Neural cell (in vitro differentiated cells): ENCODE measurements around the gene ZNF438. TPM values are rescaled to one million over a fixed set of nuclear protein-coding genes. Genes with fewer than 3 reads are reported as not detected.

ENCODE experiments used
- H2AFZ ChIP-seq: fragments of 200-600, 300-800 bp; sonication (generic), shearing (Covaris generic); 2 replicates; pipeline ENCODE4 v1.6.0; 2014; ENCODE audit warnings: low read depth, mild to moderate bottlenecking, antibody characterized with exemption, low read length, moderate library complexity
- H3F3A ChIP-seq: fragments of 200-600 bp; shearing (Covaris generic); 2 replicates; pipeline ENCODE4 v1.6.1; 2016; ENCODE audit warnings: mild to moderate bottlenecking, moderate library complexity, mixed read lengths, antibody characterized with exemption, low read length; ENCODE audit not compliant: insufficient read depth, poor library complexity, severe bottlenecking
- H3K27ac ChIP-seq: fragments of 200-600, 300-800 bp; sonication (generic), shearing (Covaris generic); 2 replicates; pipeline ENCODE4 v1.5.1; 2014; ENCODE audit warnings: mild to moderate bottlenecking, low read length, moderate library complexity
- H3K27me3 ChIP-seq: fragments of 300-800, 200-600 bp; sonication (generic), shearing (Covaris generic); 2 replicates; pipeline ENCODE4 v1.6.0; 2014; ENCODE audit warnings: mild to moderate bottlenecking, low read depth, low read length, moderate library complexity; ENCODE audit not compliant: insufficient read depth
- H3K36me3 ChIP-seq: fragments of 300-800, 200-600 bp; sonication (generic), shearing (Covaris generic); 2 replicates; pipeline ENCODE4 v1.5.1; 2014; ENCODE audit warnings: mild to moderate bottlenecking, antibody characterized with exemption, low read length, moderate library complexity; ENCODE audit not compliant: insufficient read depth
- H3K4me2 ChIP-seq: fragments of 300-800, 200-600 bp; sonication (generic), shearing (Covaris generic); 2 replicates; pipeline ENCODE4 v1.6.0; 2014; ENCODE audit warnings: mild to moderate bottlenecking, low read length
- H3K4me3 ChIP-seq: fragments of 300-800, 200-600 bp; sonication (generic), shearing (Covaris generic); 2 replicates; pipeline ENCODE4 v1.5.1; 2014; ENCODE audit warnings: mild to moderate bottlenecking, low read length, moderate library complexity
- H3K79me2 ChIP-seq: fragments of 200-600 bp; shearing (Covaris generic); replicated peaks from 2 replicates; pipeline ENCODE4 v1.6.0; 2014; ENCODE audit warnings: mild to moderate bottlenecking, low read length, moderate library complexity; ENCODE audit not compliant: insufficient read depth
- H3K9ac ChIP-seq: fragments of 300-800, 200-600 bp; sonication (generic), shearing (Covaris generic); 2 replicates; pipeline ENCODE4 v1.6.1; 2016; ENCODE audit warnings: mild to moderate bottlenecking, low read length, mixed read lengths
- H3K9me2 ChIP-seq: fragments of 200-600 bp; shearing (Covaris generic); 2 replicates; pipeline ENCODE4 v1.6.1; 2016; ENCODE audit warnings: mild to moderate bottlenecking, low read length, mixed read lengths; ENCODE audit not compliant: insufficient read depth
- H3K9me3 ChIP-seq: fragments of 200-600, 300-800 bp; sonication (generic), shearing (Covaris generic); 2 replicates; pipeline ENCODE4 v1.6.1; 2016; ENCODE audit warnings: mild to moderate bottlenecking, mixed run types, low read length, moderate library complexity, mixed read lengths
- H4K20me1 ChIP-seq: fragments of 200-600 bp; shearing (Covaris generic); 2 replicates; pipeline ENCODE4 v1.6.1; 2016; ENCODE audit warnings: mild to moderate bottlenecking, mixed run types; ENCODE audit not compliant: insufficient read depth
- CTCF ChIP-seq: fragments of 450-650 bp; IDR thresholded peaks from 2 replicates; pipeline ENCODE4 v1.5.1; 2014; ENCODE audit warnings: antibody characterized with exemption, mild to moderate bottlenecking, moderate library complexity; ENCODE audit not compliant: poor library complexity, severe bottlenecking
- EP300 ChIP-seq: fragments of 450-650 bp; conservative IDR thresholded peaks from 2 replicates; pipeline ENCODE4 v1.6.1; 2014; ENCODE audit warnings: antibody characterized with exemption, mild to moderate bottlenecking, moderate library complexity; ENCODE audit not compliant: poor library complexity, severe bottlenecking
- EZH2 ChIP-seq: fragments of 200-600, 300-800 bp; shearing (Covaris generic), sonication (generic); IDR thresholded peaks from 2 replicates; pipeline ENCODE4 v1.6.1; 2014; ENCODE audit warnings: antibody characterized with exemption, low read length, borderline replicate concordance, mild to moderate bottlenecking; ENCODE audit not compliant: insufficient read depth, poor library complexity, severe bottlenecking
- MXI1 ChIP-seq: fragments of 450-650 bp; conservative IDR thresholded peaks from 2 replicates; pipeline ENCODE4 v1.6.1; 2014; ENCODE audit warnings: antibody characterized with exemption, mild to moderate bottlenecking; ENCODE audit not compliant: poor library complexity, severe bottlenecking
- POLR2AphosphoS5 ChIP-seq: IDR thresholded peaks from 2 replicates; pipeline ENCODE4 v1.6.1; 2012
- RAD21 ChIP-seq: fragments of 450-650 bp; conservative IDR thresholded peaks from 2 replicates; pipeline ENCODE4 v1.6.1; 2014; ENCODE audit warnings: antibody characterized with exemption, mild to moderate bottlenecking, moderate library complexity
- REST ChIP-seq: IDR thresholded peaks from 2 replicates; pipeline ENCODE4 v1.6.1; 2012; ENCODE audit warnings: borderline replicate concordance
- SMC3 ChIP-seq: fragments of 450-650 bp; conservative IDR thresholded peaks from 2 replicates; pipeline ENCODE4 v1.6.1; 2014; ENCODE audit warnings: antibody characterized with exemption, mild to moderate bottlenecking, moderate library complexity; ENCODE audit not compliant: poor library complexity
- TAF1 ChIP-seq: IDR thresholded peaks from 2 replicates; pipeline ENCODE4 v1.6.1; 2012; ENCODE audit warnings: low read depth
- polyA plus RNA-seq: library from polyadenylated mRNA; depleted of rRNA; stranded (reverse); fragments of >200 nt; gene quantifications from 2 replicates; pipeline ENCODE4 v1.2.3, GENCODE V29; 2014

Gene ZNF438
- polyA plus RNA-seq, 1 donor from 2014 or later = 0.78 TPM

GRCh38 chr10:30811276-30812017 lies 220.2 kb downstream of the ZNF438 start:
- no peak overlapping the region for H2AFZ ChIP-seq
- H3K4me3 ChIP-seq = no peak overlapping the region
- H3K4me2 ChIP-seq = no peak overlapping the region
- no peak overlapping the region for H3K9ac ChIP-seq
- no peaks in the 10 kb centered on the region for H3K9me2 ChIP-seq
- no peak overlapping the region for H3K27ac ChIP-seq
- H4K20me1 ChIP-seq = no peaks in the 10 kb centered on the region
- TF ChIP-seq POLR2AphosphoS5 = no peak
- no peak for TF ChIP-seq EZH2
- TF ChIP-seq EP300 = no peak
- no peak for TF ChIP-seq CTCF
- TF ChIP-seq MXI1 = no peak
- no peak for TF ChIP-seq SMC3
- TF ChIP-seq TAF1 = no peak
- TF ChIP-seq REST = no peak
- no peak for TF ChIP-seq RAD21
- H3K79me2 ChIP-seq = no peaks in the 10 kb centered on the region
- no peaks in the 10 kb centered on the region for H3K9me3 ChIP-seq
- H3K36me3 ChIP-seq = no peaks in the 10 kb centered on the region
- H3K27me3 ChIP-seq = no peaks in the 10 kb centered on the region
- no peaks in the 10 kb centered on the region for H3F3A ChIP-seq

- H2AFZ ChIP-seq = no peak overlapping the region
- H3K4me3 ChIP-seq = no peak overlapping the region
- H3F3A ChIP-seq = no peaks in the 10 kb centered on the region
- H3K36me3 ChIP-seq = no peaks in the 10 kb centered on the region
- no peak overlapping the region for H3K9ac ChIP-seq
- H3K9me2 ChIP-seq = no peaks in the 10 kb centered on the region
- H3K79me2 ChIP-seq = no peaks in the 10 kb centered on the region
- H4K20me1 ChIP-seq = no peaks in the 10 kb centered on the region
- H3K27me3 ChIP-seq = no peaks in the 10 kb centered on the region
- no peaks in the 10 kb centered on the region for H3K9me3 ChIP-seq
- H3K4me2 ChIP-seq = no peak overlapping the region
- H3K27ac ChIP-seq = no peak overlapping the region
- no peak for TF ChIP-seq SMC3
- TF ChIP-seq REST = no peak
- TF ChIP-seq MXI1 = no peak
- no peak for TF ChIP-seq TAF1
- TF ChIP-seq RAD21 = no peak
- no peak for TF ChIP-seq POLR2AphosphoS5
- TF ChIP-seq EZH2 = no peak
- no peak for TF ChIP-seq CTCF
- no peak for TF ChIP-seq EP300
Observed at GRCh38 chr10:30810416-30810815, 221.2 kb downstream of the ZNF438 start.
